GM23338 (cell line): ENCODE results near the gene SLC39A11. TPM values are rescaled to one million over a fixed set of nuclear protein-coding genes. Genes with fewer than 3 reads are reported as not detected.

Experiments used
- ATAC-seq: fragments of 200-7000 bp; cut with Tn5 transposase; 3 replicates; pipeline ENCODE4 v1.9.1; 2020
- DNase-seq: peaks from one replicate; pipeline ENCODE4 v3.0.0-alpha.2; 2015; ENCODE audit warnings: low spot score
- H2AFZ ChIP-seq: fragments of 200-600 bp; sonication (generic); 2 replicates; pipeline ENCODE4 v1.8.0; 2016; ENCODE audit warnings: antibody characterized with exemption, mild to moderate bottlenecking, moderate library complexity
- H3F3A ChIP-seq: fragments of 200-600 bp; sonication (generic); replicated peaks from 2 replicates; pipeline ENCODE4 v1.8.0; 2017; ENCODE audit warnings: antibody characterized with exemption, mixed run types, low read depth
- H3K27ac ChIP-seq: fragments of 200-600 bp; sonication (generic); 2 replicates; pipeline ENCODE4 v1.6.1; 2016; ENCODE audit warnings: low read depth
- H3K27me3 ChIP-seq: fragments of 200-600 bp; sonication (generic); 2 replicates; pipeline ENCODE4 v1.8.0; 2016; ENCODE audit warnings: mild to moderate bottlenecking, mixed run types, moderate library complexity; ENCODE audit not compliant: insufficient read depth
- H3K36me3 ChIP-seq: fragments of 200-600 bp; sonication (generic); 2 replicates; pipeline ENCODE4 v1.8.0; 2016; ENCODE audit warnings: mild to moderate bottlenecking; ENCODE audit not compliant: insufficient read depth
- H3K4me1 ChIP-seq: fragments of 200-600 bp; sonication (generic); 2 replicates; pipeline ENCODE4 v1.8.0; 2016; ENCODE audit warnings: mild to moderate bottlenecking, moderate library complexity; ENCODE audit not compliant: insufficient read depth
- H3K4me2 ChIP-seq: fragments of 200-600 bp; sonication (generic); 2 replicates; pipeline ENCODE4 v1.7.1; 2017; ENCODE audit warnings: mixed run types
- H3K4me3 ChIP-seq: fragments of 200-600 bp; sonication (generic); 2 replicates; pipeline ENCODE4 v1.6.1; 2016; ENCODE audit warnings: mixed run types
- H3K79me2 ChIP-seq: fragments of 200-600 bp; sonication (generic); replicated peaks from 2 replicates; pipeline ENCODE4 v1.8.0; 2017; ENCODE audit warnings: mild to moderate bottlenecking; ENCODE audit not compliant: insufficient read depth
- H3K9me2 ChIP-seq: fragments of 200-600 bp; sonication (generic); 2 replicates; pipeline ENCODE4 v1.8.0; 2017; ENCODE audit not compliant: insufficient read depth
- H4K20me1 ChIP-seq: fragments of 200-600 bp; sonication (generic); replicated peaks from 2 replicates; pipeline ENCODE4 v1.8.0; 2017; ENCODE audit warnings: mild to moderate bottlenecking; ENCODE audit not compliant: insufficient read depth
- H3K27ac Mint-ChIP-seq: 2 replicates; pipeline ENCODE4 v1.8.0; 2020; ENCODE audit warnings: inconsistent platforms, mild to moderate bottlenecking, moderate library complexity, mixed read lengths
- H3K27me3 Mint-ChIP-seq: 3 replicates; pipeline ENCODE4 v1.8.0; 2022; ENCODE audit warnings: low read depth, mild to moderate bottlenecking, moderate library complexity, mixed read lengths, inconsistent platforms; ENCODE audit not compliant: insufficient read depth, poor library complexity
- H3K36me3 Mint-ChIP-seq: 3 replicates; pipeline ENCODE4 v1.8.0; 2021; ENCODE audit warnings: low read depth, mild to moderate bottlenecking, inconsistent platforms, moderate library complexity, mixed read lengths
- H3K4me1 Mint-ChIP-seq: 3 replicates; pipeline ENCODE4 v1.8.0; 2020; ENCODE audit warnings: mild to moderate bottlenecking, inconsistent platforms, mixed read lengths
- H3K4me3 Mint-ChIP-seq: 3 replicates; pipeline ENCODE4 v1.8.0; 2021; ENCODE audit warnings: moderate library complexity, mild to moderate bottlenecking, inconsistent platforms, mixed read lengths
- H3K9me3 Mint-ChIP-seq: 3 replicates; pipeline ENCODE4 v1.8.0; 2020; ENCODE audit warnings: moderate library complexity, mild to moderate bottlenecking, inconsistent platforms, mixed read lengths
- CREB1 ChIP-seq: fragments of 250-450 bp; sonication (Bioruptor Pico); IDR thresholded peaks from 2 replicates; pipeline ENCODE4 v1.5.0; 2020; ENCODE audit warnings: low read depth, mild to moderate bottlenecking, moderate library complexity
- EZH2 ChIP-seq: fragments of 200-600 bp; sonication (generic); IDR thresholded peaks from one replicate; pipeline ENCODE4 v1.8.0; 2017; ENCODE audit warnings: antibody characterized with exemption, mild to moderate bottlenecking, low read depth; ENCODE audit not compliant: unreplicated experiment
- EZH2phosphoT487 ChIP-seq: fragments of 200-600 bp; sonication (generic); IDR thresholded peaks from one replicate; pipeline ENCODE4 v1.8.1; 2018; ENCODE audit warnings: antibody characterized with exemption; ENCODE audit not compliant: unreplicated experiment
- JUNB ChIP-seq: IDR thresholded peaks from one replicate; pipeline ENCODE4 v1.6.1; 2016; ENCODE audit warnings: antibody characterized with exemption; ENCODE audit not compliant: unreplicated experiment
- NANOG ChIP-seq: IDR thresholded peaks from 2 replicates; pipeline ENCODE4 v1.6.1; 2016; ENCODE audit warnings: antibody characterized with exemption, borderline replicate concordance
- POLR2AphosphoS5 ChIP-seq: IDR thresholded peaks from 2 replicates; pipeline ENCODE4 v1.6.1; 2016; ENCODE audit warnings: antibody characterized with exemption, low read depth
- STAT1 ChIP-seq: IDR thresholded peaks from one replicate; pipeline ENCODE4 v1.6.1; 2016; ENCODE audit warnings: antibody characterized with exemption; ENCODE audit not compliant: unreplicated experiment
- ZNF114 ChIP-seq: fragments of 250-450 bp; sonication (Bioruptor Pico); IDR thresholded peaks from 2 replicates; pipeline ENCODE4 v1.5.0; 2020; ENCODE audit warnings: mild to moderate bottlenecking, moderate library complexity
- ZNF331 ChIP-seq: fragments of 250-450 bp; sonication (Bioruptor Pico); IDR thresholded peaks from 2 replicates; pipeline ENCODE4 v1.5.0; 2020; ENCODE audit warnings: low read depth, mild to moderate bottlenecking, moderate library complexity
- polyA plus RNA-seq: library from polyadenylated mRNA; unstranded; fragments of >200 nt; fragmentation: Nextera tagmentation; extraction: Ambion mirVana; gene quantifications from 2 replicates; pipeline ENCODE4 v1.2.1, GENCODE V29; 2016
- total RNA-seq: library from RNA; depleted of rRNA; stranded (reverse); fragments of >200 nt; shearing (Covaris generic); gene quantifications from 2 replicates; pipeline ENCODE4 v1.2.3, GENCODE V29; 2014
- TF ChIP-seq, protein P1 (sequence below): IDR thresholded peaks from 2 replicates; pipeline ENCODE4 v1.6.1; 2016; ENCODE audit warnings: antibody characterized with exemption
- TF ChIP-seq, protein P2 (sequence below): fragments of 250-450 bp; sonication (Bioruptor Pico); IDR thresholded peaks from 2 replicates; pipeline ENCODE4 v1.5.0; 2020; ENCODE audit warnings: mild to moderate bottlenecking, moderate library complexity
- TF ChIP-seq, protein P3 (sequence below), 2 experiments: fragments of 200-600 bp in 1 of 2; sonication (generic) in 1 of 2; conservative IDR thresholded peaks; 2 replicates each; pipeline versions ENCODE4 v1.5.1 to v1.6.1; 2016 to 2017; ENCODE audit warnings: antibody characterized with exemption in 2 of 2, low read depth in 2 of 2, mild to moderate bottlenecking in 2 of 2, moderate library complexity in 1 of 2
- TF ChIP-seq, protein P4 (sequence below): IDR thresholded peaks from one replicate; pipeline ENCODE4 v1.6.1; 2018; ENCODE audit warnings: antibody characterized with exemption; ENCODE audit not compliant: unreplicated experiment

The SLC39A11 gene
- total and polyA plus RNA-seq, 2 experiments from 2014 or later: 10.8 to 18.1 TPM

DNA sequence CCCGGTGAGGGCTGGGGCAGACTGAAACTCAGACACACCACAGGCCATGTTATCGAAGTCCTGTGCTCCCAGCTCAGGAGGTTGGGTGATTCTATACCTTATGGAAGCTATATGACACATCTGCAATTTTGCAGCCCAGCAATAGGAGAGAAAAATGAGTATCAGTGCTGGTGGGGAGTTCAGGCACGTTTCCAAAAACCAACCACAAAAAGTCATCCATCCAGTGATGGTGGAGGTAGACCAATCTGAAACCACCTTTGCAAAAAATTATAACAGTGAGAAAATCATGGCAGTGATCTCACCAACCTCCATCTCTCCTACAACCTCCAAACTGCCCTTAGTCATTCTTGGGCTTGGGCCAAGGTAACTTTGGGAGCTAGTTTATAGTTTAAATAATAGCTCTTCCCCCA, 327.9 kb downstream of the SLC39A11 start:
- no peaks in the 10 kb centered on the region for H4K20me1 ChIP-seq
- H3K4me2 ChIP-seq: no peak overlapping the region
- Mint-ChIP-seq H3K27ac (no peak overlapping the region), H3K4me3 (no peak overlapping the region), H3K9me3 (peaks cover 35% of the 10 kb centered on the region), H3K4me1 (peaks cover 4% of the 10 kb centered on the region; the same call in 2 of the 3 replicates), H3K36me3 (peaks cover 29% of the 10 kb centered on the region), H3K27me3 (peaks cover 17% of the 10 kb centered on the region)
- no peaks in the 10 kb centered on the region for H3F3A ChIP-seq
- H3K79me2 ChIP-seq: no peaks in the 10 kb centered on the region
- H3K27ac ChIP-seq: no peak overlapping the region
- no peaks in the 10 kb centered on the region; the same call in 1 of the 2 replicates for H3K9me2 ChIP-seq
- H3K4me1 ChIP-seq: no peaks in the 10 kb centered on the region
- no peaks in the 10 kb centered on the region; the same call in 1 of the 2 replicates for H3K27me3 ChIP-seq
- no peak overlapping the region for H2AFZ ChIP-seq
- ATAC-seq (no peak), DNase-seq (no peak)
- H3K4me3 ChIP-seq: no peak overlapping the region
- TF ChIP-seq, protein P1, sequence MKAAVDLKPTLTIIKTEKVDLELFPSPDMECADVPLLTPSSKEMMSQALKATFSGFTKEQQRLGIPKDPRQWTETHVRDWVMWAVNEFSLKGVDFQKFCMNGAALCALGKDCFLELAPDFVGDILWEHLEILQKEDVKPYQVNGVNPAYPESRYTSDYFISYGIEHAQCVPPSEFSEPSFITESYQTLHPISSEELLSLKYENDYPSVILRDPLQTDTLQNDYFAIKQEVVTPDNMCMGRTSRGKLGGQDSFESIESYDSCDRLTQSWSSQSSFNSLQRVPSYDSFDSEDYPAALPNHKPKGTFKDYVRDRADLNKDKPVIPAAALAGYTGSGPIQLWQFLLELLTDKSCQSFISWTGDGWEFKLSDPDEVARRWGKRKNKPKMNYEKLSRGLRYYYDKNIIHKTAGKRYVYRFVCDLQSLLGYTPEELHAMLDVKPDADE: no peak
- TF ChIP-seq ZNF114 (CRISPR knock-in tag): no peak
- TF ChIP-seq STAT1: no peak
- no peak for TF ChIP-seq JUNB
- no peak for TF ChIP-seq CREB1
- no peak for TF ChIP-seq POLR2AphosphoS5
- TF ChIP-seq, protein P2, sequence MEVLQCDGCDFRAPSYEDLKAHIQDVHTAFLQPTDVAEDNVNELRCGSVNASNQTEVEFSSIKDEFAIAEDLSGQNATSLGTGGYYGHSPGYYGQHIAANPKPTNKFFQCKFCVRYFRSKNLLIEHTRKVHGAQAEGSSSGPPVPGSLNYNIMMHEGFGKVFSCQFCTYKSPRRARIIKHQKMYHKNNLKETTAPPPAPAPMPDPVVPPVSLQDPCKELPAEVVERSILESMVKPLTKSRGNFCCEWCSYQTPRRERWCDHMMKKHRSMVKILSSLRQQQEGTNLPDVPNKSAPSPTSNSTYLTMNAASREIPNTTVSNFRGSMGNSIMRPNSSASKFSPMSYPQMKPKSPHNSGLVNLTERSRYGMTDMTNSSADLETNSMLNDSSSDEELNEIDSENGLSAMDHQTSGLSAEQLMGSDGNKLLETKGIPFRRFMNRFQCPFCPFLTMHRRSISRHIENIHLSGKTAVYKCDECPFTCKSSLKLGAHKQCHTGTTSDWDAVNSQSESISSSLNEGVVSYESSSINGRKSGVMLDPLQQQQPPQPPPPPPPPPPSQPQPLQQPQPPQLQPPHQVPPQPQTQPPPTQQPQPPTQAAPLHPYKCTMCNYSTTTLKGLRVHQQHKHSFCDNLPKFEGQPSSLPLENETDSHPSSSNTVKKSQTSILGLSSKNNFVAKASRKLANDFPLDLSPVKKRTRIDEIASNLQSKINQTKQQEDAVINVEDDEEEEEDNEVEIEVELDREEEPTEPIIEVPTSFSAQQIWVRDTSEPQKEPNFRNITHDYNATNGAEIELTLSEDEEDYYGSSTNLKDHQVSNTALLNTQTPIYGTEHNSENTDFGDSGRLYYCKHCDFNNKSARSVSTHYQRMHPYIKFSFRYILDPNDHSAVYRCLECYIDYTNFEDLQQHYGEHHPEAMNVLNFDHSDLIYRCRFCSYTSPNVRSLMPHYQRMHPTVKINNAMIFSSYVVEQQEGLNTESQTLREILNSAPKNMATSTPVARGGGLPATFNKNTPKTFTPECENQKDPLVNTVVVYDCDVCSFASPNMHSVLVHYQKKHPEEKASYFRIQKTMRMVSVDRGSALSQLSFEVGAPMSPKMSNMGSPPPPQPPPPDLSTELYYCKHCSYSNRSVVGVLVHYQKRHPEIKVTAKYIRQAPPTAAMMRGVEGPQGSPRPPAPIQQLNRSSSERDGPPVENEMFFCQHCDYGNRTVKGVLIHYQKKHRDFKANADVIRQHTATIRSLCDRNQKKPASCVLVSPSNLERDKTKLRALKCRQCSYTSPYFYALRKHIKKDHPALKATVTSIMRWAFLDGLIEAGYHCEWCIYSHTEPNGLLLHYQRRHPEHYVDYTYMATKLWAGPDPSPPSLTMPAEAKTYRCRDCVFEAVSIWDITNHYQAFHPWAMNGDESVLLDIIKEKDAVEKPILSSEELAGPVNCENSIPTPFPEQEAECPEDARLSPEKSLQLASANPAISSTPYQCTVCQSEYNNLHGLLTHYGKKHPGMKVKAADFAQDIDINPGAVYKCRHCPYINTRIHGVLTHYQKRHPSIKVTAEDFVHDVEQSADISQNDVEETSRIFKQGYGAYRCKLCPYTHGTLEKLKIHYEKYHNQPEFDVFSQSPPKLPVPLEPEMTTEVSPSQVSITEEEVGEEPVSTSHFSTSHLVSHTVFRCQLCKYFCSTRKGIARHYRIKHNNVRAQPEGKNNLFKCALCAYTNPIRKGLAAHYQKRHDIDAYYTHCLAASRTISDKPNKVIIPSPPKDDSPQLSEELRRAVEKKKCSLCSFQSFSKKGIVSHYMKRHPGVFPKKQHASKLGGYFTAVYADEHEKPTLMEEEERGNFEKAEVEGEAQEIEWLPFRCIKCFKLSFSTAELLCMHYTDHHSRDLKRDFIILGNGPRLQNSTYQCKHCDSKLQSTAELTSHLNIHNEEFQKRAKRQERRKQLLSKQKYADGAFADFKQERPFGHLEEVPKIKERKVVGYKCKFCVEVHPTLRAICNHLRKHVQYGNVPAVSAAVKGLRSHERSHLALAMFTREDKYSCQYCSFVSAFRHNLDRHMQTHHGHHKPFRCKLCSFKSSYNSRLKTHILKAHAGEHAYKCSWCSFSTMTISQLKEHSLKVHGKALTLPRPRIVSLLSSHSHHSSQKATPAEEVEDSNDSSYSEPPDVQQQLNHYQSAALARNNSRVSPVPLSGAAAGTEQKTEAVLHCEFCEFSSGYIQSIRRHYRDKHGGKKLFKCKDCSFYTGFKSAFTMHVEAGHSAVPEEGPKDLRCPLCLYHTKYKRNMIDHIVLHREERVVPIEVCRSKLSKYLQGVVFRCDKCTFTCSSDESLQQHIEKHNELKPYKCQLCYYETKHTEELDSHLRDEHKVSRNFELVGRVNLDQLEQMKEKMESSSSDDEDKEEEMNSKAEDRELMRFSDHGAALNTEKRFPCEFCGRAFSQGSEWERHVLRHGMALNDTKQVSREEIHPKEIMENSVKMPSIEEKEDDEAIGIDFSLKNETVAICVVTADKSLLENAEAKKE (CRISPR knock-in tag): no peak
- no peak for TF ChIP-seq ZNF331 (CRISPR knock-in tag)
- TF ChIP-seq EZH2phosphoT487: no peak
- no peak for TF ChIP-seq EZH2
- TF ChIP-seq, protein P3, sequence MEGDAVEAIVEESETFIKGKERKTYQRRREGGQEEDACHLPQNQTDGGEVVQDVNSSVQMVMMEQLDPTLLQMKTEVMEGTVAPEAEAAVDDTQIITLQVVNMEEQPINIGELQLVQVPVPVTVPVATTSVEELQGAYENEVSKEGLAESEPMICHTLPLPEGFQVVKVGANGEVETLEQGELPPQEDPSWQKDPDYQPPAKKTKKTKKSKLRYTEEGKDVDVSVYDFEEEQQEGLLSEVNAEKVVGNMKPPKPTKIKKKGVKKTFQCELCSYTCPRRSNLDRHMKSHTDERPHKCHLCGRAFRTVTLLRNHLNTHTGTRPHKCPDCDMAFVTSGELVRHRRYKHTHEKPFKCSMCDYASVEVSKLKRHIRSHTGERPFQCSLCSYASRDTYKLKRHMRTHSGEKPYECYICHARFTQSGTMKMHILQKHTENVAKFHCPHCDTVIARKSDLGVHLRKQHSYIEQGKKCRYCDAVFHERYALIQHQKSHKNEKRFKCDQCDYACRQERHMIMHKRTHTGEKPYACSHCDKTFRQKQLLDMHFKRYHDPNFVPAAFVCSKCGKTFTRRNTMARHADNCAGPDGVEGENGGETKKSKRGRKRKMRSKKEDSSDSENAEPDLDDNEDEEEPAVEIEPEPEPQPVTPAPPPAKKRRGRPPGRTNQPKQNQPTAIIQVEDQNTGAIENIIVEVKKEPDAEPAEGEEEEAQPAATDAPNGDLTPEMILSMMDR (conservative IDR thresholded peaks at IDR 0.05; ENCODE audit: low read depth in 2 of 2): no peak
- TF ChIP-seq NANOG: no peak
- TF ChIP-seq, protein P4, sequence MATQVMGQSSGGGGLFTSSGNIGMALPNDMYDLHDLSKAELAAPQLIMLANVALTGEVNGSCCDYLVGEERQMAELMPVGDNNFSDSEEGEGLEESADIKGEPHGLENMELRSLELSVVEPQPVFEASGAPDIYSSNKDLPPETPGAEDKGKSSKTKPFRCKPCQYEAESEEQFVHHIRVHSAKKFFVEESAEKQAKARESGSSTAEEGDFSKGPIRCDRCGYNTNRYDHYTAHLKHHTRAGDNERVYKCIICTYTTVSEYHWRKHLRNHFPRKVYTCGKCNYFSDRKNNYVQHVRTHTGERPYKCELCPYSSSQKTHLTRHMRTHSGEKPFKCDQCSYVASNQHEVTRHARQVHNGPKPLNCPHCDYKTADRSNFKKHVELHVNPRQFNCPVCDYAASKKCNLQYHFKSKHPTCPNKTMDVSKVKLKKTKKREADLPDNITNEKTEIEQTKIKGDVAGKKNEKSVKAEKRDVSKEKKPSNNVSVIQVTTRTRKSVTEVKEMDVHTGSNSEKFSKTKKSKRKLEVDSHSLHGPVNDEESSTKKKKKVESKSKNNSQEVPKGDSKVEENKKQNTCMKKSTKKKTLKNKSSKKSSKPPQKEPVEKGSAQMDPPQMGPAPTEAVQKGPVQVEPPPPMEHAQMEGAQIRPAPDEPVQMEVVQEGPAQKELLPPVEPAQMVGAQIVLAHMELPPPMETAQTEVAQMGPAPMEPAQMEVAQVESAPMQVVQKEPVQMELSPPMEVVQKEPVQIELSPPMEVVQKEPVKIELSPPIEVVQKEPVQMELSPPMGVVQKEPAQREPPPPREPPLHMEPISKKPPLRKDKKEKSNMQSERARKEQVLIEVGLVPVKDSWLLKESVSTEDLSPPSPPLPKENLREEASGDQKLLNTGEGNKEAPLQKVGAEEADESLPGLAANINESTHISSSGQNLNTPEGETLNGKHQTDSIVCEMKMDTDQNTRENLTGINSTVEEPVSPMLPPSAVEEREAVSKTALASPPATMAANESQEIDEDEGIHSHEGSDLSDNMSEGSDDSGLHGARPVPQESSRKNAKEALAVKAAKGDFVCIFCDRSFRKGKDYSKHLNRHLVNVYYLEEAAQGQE: no peak
- no peaks in the 10 kb centered on the region; the same call in 1 of the 2 replicates for H3K36me3 ChIP-seq
